HS-27A (cell line): ENCODE data around the gene DMXL1.
"Not testable (repeated sequence)": the region's sequence is repeated elsewhere in the genome, so short reads cannot be mapped to it uniquely, and the experiment has no call there.

Experiments
- DNase-seq: peaks from one replicate; pipeline ENCODE4 v3.0.0-alpha.2; 2012; ENCODE audit warnings: low read depth, missing footprints

Gene DMXL1

DNA sequence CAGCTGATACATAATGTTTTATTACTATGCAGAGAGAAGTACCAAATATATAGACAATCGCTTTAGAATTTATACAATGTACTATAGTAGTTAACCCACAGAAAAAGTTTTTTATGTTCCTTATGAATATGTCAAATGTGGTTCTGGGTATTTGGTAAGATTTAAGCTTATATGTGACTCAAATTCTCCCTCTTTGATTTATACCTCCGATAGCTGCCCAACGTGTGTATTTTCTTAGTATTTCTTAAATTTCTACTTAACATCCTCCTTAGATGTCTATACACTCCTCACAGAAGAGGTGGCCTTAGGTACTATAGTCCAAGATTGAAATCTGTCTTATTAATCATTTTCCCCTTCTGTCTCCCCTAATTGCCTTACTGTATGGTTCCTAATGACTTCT, 146.3 kb downstream of the DMXL1 start:
- no peak for DNase-seq

- no peak for DNase-seq
Measured at GRCh38 chr5:119218830-119219782, 148.2 kb downstream of the DMXL1 start.

DNA sequence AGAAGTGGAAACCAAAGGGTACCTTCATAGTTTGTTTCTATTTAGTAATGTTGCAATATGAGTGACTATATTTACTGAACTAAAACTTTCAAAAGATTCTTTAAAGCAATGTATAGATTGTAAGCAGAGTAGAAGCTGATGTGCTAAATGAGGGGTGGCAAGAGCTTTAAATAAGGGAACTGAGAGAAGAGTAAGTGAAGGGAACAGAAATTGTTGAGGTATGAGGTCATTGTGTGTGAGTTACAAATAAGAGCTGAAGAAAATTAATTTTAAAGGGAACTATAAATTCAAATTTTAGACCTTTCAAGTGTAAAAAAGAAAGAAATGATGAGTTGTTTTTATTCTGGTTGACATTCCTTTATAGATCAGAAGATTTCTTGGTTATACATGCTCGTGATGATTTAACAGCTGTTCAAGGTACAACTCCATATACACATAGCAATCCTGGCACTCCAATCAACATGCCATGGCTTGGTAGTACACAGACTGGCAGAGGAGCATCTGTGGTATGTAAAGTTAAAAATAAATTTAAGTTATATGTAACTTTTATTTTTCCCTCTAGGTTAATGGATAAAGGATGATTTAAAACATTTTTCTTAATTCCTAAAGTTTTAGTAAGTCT, 149.8 kb downstream of the DMXL1 start:
- no peak for DNase-seq

DNA sequence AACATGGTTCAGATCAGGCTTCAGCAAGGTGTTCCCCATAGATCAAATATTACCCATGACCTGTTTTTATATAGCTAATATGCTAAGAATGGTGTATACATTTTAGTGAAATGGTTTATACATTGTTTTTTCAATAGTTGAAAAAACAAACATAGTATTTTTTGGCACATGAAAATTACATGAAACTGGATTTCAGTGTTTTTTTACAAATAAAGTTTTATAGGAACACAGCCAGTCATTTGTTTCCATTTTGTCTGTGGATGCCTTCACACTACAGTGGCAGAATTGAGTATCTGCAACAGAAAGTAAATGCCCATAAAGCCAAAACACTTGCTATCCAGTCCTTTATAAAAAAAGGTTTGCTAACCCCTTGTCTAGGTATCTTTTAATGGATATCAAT, 150.4 kb downstream of the DMXL1 start:
- DNase-seq, result no peak

- no peak for DNase-seq
Measured at GRCh38 chr5:119229950-119230349, 159.1 kb downstream of the DMXL1 start.

DNA sequence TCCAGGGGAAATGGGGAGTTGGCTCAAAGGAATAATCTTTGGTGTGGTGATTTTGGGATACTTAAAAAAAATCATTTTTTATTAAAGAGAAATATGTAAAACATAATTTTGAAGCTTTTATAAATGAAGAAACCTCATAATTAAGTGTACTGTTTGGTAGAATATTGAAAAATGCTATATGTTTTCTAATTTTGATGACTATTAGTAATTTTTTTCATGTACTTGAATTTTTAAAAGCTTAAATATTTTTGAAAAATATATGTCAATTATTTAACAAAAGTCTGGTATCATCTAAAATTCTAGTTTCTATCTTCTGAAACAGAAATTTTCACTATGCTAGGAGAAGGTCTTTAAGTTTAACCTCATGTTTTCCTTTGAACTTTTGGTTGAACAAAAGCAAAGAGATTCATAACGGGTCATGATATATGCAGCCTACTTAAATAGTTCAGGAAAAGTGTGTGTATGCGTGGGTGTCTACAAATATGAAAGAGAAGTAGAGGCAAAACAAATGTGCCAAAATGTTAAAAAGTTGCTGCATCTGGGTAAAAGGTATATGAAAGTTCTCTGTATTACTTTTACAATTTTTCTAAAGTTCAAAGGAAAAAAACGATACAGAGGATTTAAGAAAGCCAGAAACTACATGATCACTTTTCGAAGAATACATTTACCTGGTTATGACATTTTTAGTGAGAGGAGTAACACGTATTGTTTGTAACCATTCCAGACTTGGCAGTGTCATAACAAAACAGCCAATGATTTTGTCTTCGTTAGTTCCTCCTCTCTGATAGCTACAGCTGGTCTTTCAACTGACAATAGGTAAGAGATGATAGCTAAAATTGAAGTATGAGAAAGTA, 167.6 kb downstream of the DMXL1 start:
- no peak for DNase-seq

DNA sequence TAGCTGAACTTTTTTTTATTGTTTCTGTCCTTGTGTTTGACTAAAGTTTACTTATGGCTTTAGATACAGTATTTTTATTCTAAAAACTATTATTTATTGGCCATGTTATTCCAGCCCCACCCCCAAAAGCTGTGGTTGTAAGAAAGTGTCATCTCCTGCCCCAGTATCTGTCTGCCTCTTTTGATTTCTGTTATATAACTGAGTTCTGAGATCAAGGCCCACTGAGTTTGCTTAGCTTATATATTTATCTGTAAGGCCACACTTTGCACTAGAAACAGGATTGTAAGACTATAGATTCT, 168.2 kb downstream of the DMXL1 start:
- DNase-seq, result no peak

DNA sequence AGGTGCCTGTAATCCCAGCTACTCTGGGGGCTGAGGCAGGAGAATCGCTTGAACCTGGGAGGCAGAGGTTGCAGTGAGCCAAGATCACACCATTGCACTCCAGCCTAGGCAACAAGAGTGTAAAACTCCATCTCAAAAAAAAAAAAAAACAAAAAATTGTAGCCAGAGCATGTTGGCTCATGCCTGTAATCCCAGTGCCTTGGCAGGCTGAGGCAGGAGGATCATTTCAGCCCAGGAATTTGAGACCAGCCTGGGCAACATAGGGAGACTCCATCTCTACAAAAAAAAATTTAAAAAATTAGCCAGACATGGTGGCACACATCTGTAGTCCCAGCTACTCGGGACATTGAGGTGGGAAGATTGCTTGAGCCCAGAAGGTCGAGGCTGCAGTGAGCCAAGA, 168.9 kb downstream of the DMXL1 start:
- DNase-seq, result not testable (repeated sequence)

DNA sequence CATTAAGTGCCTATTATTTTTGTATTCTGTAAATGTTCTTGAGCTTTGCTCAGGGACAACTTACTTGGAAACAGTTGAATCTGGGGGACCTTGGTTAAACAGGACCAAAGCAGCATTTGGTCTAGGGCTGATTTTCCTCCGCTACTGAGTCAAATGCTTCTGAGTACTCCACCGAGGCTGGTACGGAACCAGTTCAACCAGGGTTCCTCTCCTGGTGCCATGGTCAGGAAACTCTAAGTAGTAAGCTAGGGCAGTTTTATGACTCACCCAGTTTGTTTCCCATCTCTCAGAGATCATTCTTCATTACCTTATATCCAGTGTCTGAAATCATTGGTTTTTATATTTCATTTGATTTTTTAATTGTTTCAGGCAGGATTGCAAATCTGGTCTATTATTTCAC, 173.0 kb downstream of the DMXL1 start:
- DNase-seq, result no peak

DNA sequence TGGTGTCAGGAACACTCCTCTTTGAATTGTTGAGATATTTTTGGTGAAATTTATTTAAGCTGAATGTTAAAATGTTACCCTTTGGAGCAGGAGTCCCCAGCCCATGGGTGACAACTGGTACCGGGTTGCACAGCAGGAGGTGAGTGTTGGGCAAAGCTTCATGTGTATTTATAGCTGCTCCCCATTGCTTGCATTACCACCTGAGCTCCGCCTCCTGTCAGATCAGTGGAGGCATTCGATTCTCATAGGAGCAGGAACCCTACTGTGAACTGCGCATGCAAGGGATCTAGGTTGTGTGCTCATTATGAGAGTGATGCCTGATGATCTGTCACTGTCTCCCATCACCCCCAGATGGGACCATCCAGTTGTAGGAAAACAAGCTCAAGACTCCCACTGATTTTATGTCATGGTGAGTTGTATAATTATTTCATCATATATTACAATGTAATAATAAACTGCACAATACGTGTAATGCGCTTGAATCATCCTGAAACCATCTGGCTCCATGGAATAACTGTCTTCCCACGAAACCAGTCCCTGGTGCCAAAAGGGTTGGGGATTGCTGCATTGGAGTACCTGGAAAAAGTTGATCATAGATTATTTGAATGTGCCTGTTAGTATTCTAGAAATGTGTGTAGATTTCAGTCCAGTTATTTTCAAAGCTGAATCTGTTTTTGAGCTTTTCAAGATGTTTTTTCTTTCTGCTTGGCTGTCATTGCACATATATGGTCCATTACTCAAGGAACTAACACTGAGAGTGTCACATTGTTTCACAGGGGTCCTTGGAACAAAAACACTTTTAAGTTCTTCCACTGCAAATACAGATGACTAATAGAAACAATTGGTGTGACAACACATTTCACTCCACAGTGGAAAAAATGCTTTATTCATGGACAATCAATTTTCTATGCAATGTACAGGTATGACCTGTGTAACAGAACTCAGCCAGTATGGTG, 180.3 kb downstream of the DMXL1 start:
- no peak for DNase-seq

DNA sequence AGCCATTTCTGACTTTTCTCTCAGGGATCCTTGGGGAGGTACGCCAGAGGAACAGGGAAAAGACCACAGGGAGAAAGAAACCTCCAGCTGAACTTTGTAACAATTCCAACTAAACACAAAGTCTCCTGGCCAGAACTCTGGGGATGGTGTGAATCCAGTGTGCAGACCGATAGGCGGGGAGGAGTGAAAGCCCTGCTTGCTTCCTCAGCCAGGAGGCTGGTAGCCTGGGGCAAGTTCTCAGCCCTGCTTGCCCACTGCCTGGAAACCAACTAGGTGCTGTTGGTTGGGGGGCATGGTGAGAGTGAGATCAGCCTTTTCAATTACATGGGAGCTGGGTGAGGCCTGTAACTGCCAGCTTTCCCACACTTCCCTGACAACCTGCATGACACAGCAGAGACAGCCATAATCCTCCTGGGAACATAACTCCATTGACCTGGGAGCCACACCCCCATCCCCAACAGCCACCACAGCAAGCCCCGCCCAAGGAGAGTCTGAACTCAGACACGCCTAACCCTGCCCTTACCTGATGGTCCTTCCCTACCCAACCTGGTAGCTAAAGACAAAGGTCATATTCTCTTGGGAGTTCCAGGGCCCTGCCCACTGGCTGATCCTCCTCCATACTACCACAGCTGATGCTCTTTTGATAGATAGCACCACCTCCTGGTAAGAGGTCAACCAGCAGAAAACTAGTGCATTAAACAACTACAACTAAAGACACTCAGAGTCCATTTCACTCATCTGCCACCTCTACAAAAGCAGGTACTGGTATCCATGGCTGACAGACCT, 184.9 kb downstream of the DMXL1 start:
- no peak for DNase-seq

GRCh38 chr5:119257613-119258012, 186.7 kb downstream of the DMXL1 start:
- DNase-seq, result no peak

DNA sequence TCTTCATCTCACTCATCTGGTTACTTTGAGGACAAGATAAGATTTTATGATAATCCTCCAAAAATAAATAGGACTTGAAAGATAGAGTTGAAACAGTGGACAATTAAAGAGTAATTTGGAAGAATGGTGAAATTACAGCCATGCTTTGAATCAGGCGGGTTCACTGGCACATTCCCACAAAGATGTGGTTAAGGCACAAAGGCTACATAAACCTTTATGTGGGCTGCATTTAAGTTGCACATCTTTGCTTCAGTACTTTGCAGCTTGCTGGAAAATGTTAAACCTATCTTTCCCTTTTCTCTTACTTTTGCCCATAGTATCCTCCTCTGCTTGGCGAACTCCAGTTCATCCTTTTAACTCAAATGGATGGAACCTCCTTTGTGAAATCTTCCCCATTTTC, 192.8 kb downstream of the DMXL1 start:
- no peak for DNase-seq

GRCh38 chr5:119264186-119264585, 193.3 kb downstream of the DMXL1 start:
- DNase-seq, result no peak

DNA sequence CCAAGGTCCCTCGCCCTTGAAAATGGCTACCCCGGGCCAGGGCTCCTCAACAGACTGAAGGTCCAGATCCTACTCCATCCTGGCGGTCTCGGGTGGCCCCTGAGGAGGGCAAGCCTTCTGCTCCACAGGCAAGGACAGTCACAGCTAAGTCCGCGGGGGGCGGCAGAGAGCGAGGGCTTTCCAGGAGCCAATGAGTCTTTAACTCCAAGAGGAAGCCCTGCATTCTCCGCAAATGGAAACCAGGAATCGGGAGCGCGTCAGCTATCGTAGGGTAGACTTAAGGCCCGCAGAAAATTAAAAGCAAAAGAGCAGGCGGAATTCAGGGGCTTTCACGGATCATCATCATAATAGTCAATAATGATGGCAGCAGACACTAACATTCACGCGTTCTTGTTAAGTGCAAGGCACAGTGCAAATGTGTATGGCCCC, 197.1 kb downstream of the DMXL1 start:
- DNase-seq, result peak; percentile 59

GRCh38 chr5:119268387-119269060, 197.6 kb downstream of the DMXL1 start:
- DNase-seq, result peak; percentile 61

DNA sequence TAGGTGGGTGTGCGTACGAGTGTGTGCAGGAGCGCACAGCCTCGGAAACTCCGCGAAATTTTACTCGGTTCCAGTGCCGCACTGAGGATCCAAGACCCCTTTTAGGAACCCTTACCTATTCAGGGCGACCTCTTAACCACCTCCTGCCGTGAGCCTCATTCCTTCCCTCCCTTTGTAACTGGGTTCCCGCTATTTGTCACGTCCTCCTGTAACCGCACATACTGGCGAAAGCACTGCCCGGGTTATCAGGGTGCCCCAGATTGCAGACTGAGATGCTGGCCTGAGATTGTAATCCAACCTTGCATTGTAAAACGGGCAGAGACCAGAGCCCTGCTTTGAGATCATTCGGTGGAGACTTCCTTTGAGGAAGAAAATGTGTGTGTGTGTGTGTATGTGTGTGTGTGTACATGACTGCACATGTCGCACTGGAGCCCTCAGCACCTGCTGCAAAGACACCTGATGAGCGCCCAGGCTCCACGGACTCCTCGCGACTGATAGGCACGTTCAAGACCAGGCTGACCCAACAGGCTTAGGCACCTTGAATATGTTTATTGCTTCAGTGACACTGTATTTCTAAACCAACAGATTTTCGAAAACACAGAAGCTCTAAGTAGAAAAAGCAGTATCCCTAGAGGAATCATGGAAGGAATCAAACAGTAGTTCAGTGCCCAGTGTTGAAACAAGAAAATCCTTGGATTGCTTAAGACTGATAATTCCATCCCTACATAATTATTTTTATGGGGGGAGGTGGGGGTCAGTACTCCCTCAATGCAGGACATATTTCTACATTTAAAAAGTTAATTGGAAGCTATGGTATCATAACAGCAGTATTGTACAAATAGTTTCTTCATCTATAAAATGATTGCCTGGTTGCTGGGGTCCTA, 198.4 kb downstream of the DMXL1 start:
- DNase-seq, result no peak

DNA sequence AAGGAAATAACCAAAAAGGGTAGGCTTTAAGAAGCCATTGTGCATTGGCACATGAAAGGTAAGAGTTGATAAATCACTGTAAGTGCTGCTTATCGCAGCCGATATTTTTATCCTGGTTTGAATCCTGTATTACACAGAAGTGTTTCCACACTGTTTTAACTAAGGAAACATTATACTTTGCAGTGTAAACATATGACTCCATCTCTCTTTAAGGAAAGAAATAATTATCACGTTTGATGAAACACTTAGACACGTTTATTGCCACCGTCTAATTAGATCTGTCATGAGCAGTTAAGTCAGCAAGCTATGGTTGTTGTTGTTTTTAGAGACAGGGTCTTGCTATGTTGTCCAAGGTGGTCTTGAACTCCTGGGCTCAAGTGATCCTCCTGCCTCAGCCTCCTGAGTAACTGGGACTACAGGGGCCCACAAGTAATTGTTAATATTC, 199.3 kb downstream of the DMXL1 start:
- no peak for DNase-seq
